GM19467 (cell line): ENCODE measurements around the gene TMPRSS4.

Experiments used
- ATAC-seq: cut with Tn5 transposase; IDR thresholded peaks from one replicate; pipeline ENCODE4 v1.9.1; 2021; ENCODE audit warnings: mild to moderate bottlenecking, moderate library complexity; ENCODE audit not compliant: unreplicated experiment

Gene TMPRSS4

GRCh38 chr11:118102721-118103261 is 25.9 kb downstream of the TMPRSS4 start:
- ATAC-seq: no peak

GRCh38 chr11:118104491-118104890 is 27.6 kb downstream of the TMPRSS4 start:
- ATAC-seq: no peak

GRCh38 chr11:118105657-118106305 is 28.9 kb downstream of the TMPRSS4 start:
- ATAC-seq: no peak

- ATAC-seq: no peak
These were observed 30.0 kb downstream of the TMPRSS4 start for GRCh38 chr11:118106789-118107335.

GRCh38 chr11:118108513-118108912 is 31.6 kb downstream of the TMPRSS4 start:
- no peak for ATAC-seq

- no peak for ATAC-seq
These were observed 32.4 kb downstream of the TMPRSS4 start for GRCh38 chr11:118109231-118109630.

- ATAC-seq: no peak
These were observed 34.3 kb downstream of the TMPRSS4 start for GRCh38 chr11:118111019-118111743.

GRCh38 chr11:118111744-118112035 is 34.8 kb downstream of the TMPRSS4 start:
- ATAC-seq: no peak

- ATAC-seq: no peak
These were observed 36.0 kb downstream of the TMPRSS4 start for GRCh38 chr11:118112711-118113430.

GRCh38 chr11:118114266-118114665 is 37.4 kb downstream of the TMPRSS4 start:
- no peak for ATAC-seq

- no peak for ATAC-seq
These were observed 38.2 kb downstream of the TMPRSS4 start for GRCh38 chr11:118115048-118115447.

GRCh38 chr11:118117790-118118601 is 41.1 kb downstream of the TMPRSS4 start:
- ATAC-seq: peak; percentile 46

- no peak for ATAC-seq
These were observed 43.9 kb downstream of the TMPRSS4 start for GRCh38 chr11:118120793-118121192.

GRCh38 chr11:118124929-118125535 is 48.2 kb downstream of the TMPRSS4 start:
- ATAC-seq: no peak

- no peak for ATAC-seq
These were observed 49.4 kb downstream of the TMPRSS4 start for GRCh38 chr11:118126082-118126838.

GRCh38 chr11:118128310-118128709 is 51.4 kb downstream of the TMPRSS4 start:
- no peak for ATAC-seq

- no peak for ATAC-seq
These were observed 52.0 kb downstream of the TMPRSS4 start for GRCh38 chr11:118128721-118129470.

GRCh38 chr11:118129471-118130172 is 52.7 kb downstream of the TMPRSS4 start:
- no peak for ATAC-seq
